HepG2 (cell line): ENCODE measurements around the gene C5orf47. TPM values are rescaled to one million over a fixed set of nuclear protein-coding genes. Genes with fewer than 3 reads are reported as not detected.
A peak's percentile ranks its signal among the peaks of the same experiment; 100 is the strongest.

Source experiments
- ATAD3A ChIP-seq: sonication (generic); formaldehyde crosslinking; IDR thresholded peaks from 2 replicates; pipeline ENCODE4 v1.4.0; 2020; ENCODE audit warnings: missing genetic modification reagents
- HNF4G ChIP-seq, 2 experiments: sonication (generic) in 1 of 2; formaldehyde crosslinking in 1 of 2; IDR thresholded peaks; 2 replicates each; pipeline versions ENCODE4 v1.4.0 to v1.6.1; 2011 to 2020; ENCODE audit warnings: borderline replicate concordance in 2 of 2, low read depth in 2 of 2, mild to moderate bottlenecking in 2 of 2, low read length in 1 of 2, missing genetic modification reagents in 1 of 2, moderate library complexity in 1 of 2
- HNRNPL ChIP-seq: fragments of 200-400 bp; formaldehyde crosslinking; IDR thresholded peaks from 2 replicates; pipeline ENCODE4 v1.6.1; 2017; ENCODE audit warnings: mild to moderate bottlenecking, low read depth, low read length
- JUNB ChIP-seq: sonication (generic); formaldehyde crosslinking; IDR thresholded peaks from 2 replicates; pipeline ENCODE4 v1.8.0; 2022; ENCODE audit warnings: missing genetic modification reagents, mild to moderate bottlenecking, borderline replicate concordance
- NR2F2 ChIP-seq: IDR thresholded peaks from 2 replicates; pipeline ENCODE4 v1.6.1; 2012; ENCODE audit warnings: low read depth, inconsistent platforms, borderline replicate concordance
- PPARG ChIP-seq: conservative IDR thresholded peaks from 2 replicates; pipeline ENCODE4 v1.6.1; 2016; ENCODE audit warnings: missing biosample characterization, missing genetic modification reagents
- ZBTB38 ChIP-seq: sonication (generic); formaldehyde crosslinking; IDR thresholded peaks from 2 replicates; pipeline ENCODE4 v1.5.1; 2020; ENCODE audit warnings: mild to moderate bottlenecking, missing genetic modification reagents
- ZNF124 ChIP-seq: sonication (generic); formaldehyde crosslinking; IDR thresholded peaks from 2 replicates; pipeline ENCODE4 v1.4.0; 2020; ENCODE audit warnings: missing genetic modification reagents
- ZNF333 ChIP-seq: sonication (generic); formaldehyde crosslinking; IDR thresholded peaks from 2 replicates; pipeline ENCODE4 v1.4.0; 2020; ENCODE audit warnings: mild to moderate bottlenecking, missing genetic modification reagents, borderline replicate concordance
- ZNF543 ChIP-seq: sonication (generic); formaldehyde crosslinking; IDR thresholded peaks from 2 replicates; pipeline ENCODE4 v1.4.0; 2020; ENCODE audit warnings: mild to moderate bottlenecking, missing genetic modification reagents
- ZNF749 ChIP-seq: sonication (generic); formaldehyde crosslinking; IDR thresholded peaks from 2 replicates; pipeline ENCODE4 v1.8.0; 2022; ENCODE audit warnings: mild to moderate bottlenecking, missing genetic modification reagents, moderate library complexity, borderline replicate concordance
- ZNF83 ChIP-seq: sonication (generic); formaldehyde crosslinking; IDR thresholded peaks from 2 replicates; pipeline ENCODE4 v1.4.0; 2020; ENCODE audit warnings: missing genetic modification reagents, mild to moderate bottlenecking, borderline replicate concordance
- polyA plus RNA-seq, 8 experiments: library from polyadenylated mRNA; depleted of rRNA in 3 of 8; stranded (reverse) in 7 of 8; unstranded in 1 of 8; fragments of >200 nt; fragmentation: Illumina TruSeq in 4 of 8; extraction: Trizol in 4 of 8; gene quantifications; 2 replicates each; pipeline versions ENCODE4 v1.2.1 to v1.2.3, GENCODE V29; 2011 to 2016; ENCODE audit warnings: low read depth in 4 of 8, missing spikeins in 1 of 8, mixed read lengths in 1 of 8; ENCODE audit not compliant: insufficient read depth in 1 of 8
- total RNA-seq, 5 experiments: library from RNA; depleted of rRNA; stranded (reverse); fragments of >200 nt; fragmentation: Illumina TruSeq; extraction: Trizol; gene quantifications; 2 replicates each; pipeline ENCODE4 v1.2.3, GENCODE V29; 2016; ENCODE audit warnings: low read depth in 1 of 5
- TF ChIP-seq, protein P1 (sequence below): sonication (generic); formaldehyde crosslinking; IDR thresholded peaks from 2 replicates; pipeline ENCODE4 v1.8.1; 2023; ENCODE audit warnings: mild to moderate bottlenecking, inconsistent platforms, moderate library complexity, missing genetic modification reagents, borderline replicate concordance
- TF ChIP-seq, protein P2 (sequence below): sonication (generic); formaldehyde crosslinking; IDR thresholded peaks from 2 replicates; pipeline ENCODE4 v1.4.0; 2020; ENCODE audit warnings: mild to moderate bottlenecking, missing genetic modification reagents, borderline replicate concordance
- TF ChIP-seq, protein P3 (sequence below): sonication (generic); formaldehyde crosslinking; IDR thresholded peaks from 2 replicates; pipeline ENCODE4 v1.4.0; 2020; ENCODE audit warnings: missing genetic modification reagents, mild to moderate bottlenecking, borderline replicate concordance
- TF ChIP-seq, protein P4 (sequence below): sonication (generic); formaldehyde crosslinking; IDR thresholded peaks from 2 replicates; pipeline ENCODE4 v1.4.0; 2020; ENCODE audit warnings: missing genetic modification reagents, mild to moderate bottlenecking, borderline replicate concordance
- TF ChIP-seq, protein P5 (sequence below): IDR thresholded peaks from 2 replicates; pipeline ENCODE4 v1.6.1; 2016; ENCODE audit warnings: missing genetic modification reagents, missing compliant biosample characterization

C5orf47 gene
- total and polyA plus RNA-seq, 2 of the 13 experiments (the other 11 are each of a cell fraction or from before 2014, with no cell fraction given): not detected

DNA sequence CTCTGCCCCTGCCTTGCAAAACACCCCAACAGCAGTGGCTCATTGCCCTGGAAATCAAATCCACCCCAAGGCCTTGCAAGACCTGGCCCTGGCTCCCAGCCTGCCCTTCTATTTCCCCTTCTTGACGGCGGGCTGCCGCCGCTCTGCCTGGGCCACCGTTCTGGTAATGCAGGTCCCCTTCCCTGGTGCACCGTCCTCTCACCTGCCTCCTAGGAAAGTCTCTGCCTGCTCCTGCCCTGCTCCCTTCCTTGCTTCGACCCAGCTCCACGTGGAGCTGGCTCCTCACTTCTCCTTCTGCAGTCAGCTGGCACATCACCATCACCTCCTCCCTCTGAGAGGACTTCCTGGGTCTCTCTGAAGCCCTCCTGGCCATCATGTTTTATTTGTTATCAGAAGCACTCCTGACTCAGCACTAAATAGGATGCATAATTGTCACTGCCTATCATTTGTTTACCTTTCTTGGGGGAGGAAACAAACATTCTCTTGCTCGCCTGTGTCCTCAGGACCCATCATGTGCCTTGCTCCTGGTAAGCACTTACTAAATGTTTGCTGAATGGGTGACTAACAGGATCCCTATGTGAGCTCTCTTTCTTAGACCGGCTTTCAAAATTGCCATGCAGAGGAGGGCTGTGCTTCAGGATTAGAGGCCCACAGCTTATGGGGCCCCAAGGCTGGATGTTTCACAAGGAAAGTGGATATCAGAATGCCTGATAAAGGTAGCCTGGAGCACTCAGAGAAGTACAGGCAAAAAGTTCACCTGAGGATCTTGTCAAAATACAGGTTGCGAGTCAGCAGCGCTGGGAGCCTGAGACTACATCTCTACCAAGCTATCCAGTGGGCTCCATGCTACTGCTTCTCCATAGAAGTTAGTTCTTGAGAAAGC is 19.6 kb upstream of the C5orf47 start (continued):
- TF ChIP-seq, protein P1, sequence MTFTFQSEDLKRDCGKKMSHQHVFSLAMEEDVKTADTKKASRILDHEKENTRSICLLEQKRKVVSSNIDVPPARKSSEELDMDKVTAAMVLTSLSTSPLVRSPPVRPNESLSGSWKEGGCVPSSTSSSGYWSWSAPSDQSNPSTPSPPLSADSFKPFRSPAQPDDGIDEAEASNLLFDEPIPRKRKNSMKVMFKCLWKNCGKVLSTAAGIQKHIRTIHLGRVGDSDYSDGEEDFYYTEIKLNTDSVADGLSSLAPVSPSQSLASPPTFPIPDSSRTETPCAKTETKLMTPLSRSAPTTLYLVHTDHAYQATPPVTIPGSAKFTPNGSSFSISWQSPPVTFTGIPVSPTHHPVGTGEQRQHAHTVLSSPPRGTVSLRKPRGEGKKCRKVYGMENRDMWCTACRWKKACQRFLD (CRISPR knock-in tag): no peak
- no peak for TF ChIP-seq ZNF83 (CRISPR knock-in tag)
- TF ChIP-seq ZNF749 (CRISPR knock-in tag): no peak
- TF ChIP-seq, protein P2, sequence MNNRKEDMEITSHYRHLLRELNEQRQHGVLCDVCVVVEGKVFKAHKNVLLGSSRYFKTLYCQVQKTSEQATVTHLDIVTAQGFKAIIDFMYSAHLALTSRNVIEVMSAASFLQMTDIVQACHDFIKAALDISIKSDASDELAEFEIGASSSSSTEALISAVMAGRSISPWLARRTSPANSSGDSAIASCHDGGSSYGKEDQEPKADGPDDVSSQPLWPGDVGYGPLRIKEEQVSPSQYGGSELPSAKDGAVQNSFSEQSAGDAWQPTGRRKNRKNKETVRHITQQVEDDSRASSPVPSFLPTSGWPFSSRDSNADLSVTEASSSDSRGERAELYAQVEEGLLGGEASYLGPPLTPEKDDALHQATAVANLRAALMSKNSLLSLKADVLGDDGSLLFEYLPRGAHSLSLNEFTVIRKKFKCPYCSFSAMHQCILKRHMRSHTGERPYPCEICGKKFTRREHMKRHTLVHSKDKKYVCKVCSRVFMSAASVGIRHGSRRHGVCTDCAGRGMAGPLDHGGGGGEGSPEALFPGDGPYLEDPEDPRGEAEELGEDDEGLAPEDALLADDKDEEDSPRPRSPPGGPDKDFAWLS: no peak
- TF ChIP-seq JUNB (CRISPR knock-in tag): peak; percentile 86; the same call in 1 of the 2 replicates
- TF ChIP-seq, protein P3, sequence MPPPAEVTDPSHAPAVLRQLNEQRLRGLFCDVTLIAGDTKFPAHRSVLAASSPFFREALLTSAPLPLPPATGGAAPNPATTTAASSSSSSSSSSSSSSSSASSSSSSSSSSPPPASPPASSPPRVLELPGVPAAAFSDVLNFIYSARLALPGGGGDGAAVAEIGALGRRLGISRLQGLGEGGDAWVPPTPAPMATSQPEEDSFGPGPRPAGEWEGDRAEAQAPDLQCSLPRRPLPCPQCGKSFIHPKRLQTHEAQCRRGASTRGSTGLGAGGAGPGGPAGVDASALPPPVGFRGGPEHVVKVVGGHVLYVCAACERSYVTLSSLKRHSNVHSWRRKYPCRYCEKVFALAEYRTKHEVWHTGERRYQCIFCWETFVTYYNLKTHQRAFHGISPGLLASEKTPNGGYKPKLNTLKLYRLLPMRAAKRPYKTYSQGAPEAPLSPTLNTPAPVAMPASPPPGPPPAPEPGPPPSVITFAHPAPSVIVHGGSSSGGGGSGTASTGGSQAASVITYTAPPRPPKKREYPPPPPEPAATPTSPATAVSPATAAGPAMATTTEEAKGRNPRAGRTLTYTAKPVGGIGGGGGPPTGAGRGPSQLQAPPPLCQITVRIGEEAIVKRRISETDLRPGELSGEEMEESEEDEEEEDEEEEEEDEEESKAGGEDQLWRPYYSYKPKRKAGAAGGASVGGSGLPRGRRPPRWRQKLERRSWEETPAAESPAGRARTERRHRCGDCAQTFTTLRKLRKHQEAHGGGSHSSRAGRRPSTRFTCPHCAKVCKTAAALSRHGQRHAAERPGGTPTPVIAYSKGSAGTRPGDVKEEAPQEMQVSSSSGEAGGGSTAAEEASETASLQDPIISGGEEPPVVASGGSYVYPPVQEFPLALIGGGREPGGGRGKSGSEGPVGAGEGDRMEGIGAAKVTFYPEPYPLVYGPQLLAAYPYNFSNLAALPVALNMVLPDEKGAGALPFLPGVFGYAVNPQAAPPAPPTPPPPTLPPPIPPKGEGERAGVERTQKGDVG (CRISPR knock-in tag): 0 out of 2 replicates have a peak, but pooled peaks have one; percentile 51
- no peak for TF ChIP-seq HNF4G (IDR thresholded peaks at IDR 0.05; ENCODE audit: borderline replicate concordance, low read depth, low read length)
- peak; percentile 71 for TF ChIP-seq HNF4G (CRISPR knock-in tag; IDR thresholded peaks at IDR 0.05; ENCODE audit: borderline replicate concordance, low read depth)
- TF ChIP-seq NR2F2: no peak
- TF ChIP-seq, protein P4, sequence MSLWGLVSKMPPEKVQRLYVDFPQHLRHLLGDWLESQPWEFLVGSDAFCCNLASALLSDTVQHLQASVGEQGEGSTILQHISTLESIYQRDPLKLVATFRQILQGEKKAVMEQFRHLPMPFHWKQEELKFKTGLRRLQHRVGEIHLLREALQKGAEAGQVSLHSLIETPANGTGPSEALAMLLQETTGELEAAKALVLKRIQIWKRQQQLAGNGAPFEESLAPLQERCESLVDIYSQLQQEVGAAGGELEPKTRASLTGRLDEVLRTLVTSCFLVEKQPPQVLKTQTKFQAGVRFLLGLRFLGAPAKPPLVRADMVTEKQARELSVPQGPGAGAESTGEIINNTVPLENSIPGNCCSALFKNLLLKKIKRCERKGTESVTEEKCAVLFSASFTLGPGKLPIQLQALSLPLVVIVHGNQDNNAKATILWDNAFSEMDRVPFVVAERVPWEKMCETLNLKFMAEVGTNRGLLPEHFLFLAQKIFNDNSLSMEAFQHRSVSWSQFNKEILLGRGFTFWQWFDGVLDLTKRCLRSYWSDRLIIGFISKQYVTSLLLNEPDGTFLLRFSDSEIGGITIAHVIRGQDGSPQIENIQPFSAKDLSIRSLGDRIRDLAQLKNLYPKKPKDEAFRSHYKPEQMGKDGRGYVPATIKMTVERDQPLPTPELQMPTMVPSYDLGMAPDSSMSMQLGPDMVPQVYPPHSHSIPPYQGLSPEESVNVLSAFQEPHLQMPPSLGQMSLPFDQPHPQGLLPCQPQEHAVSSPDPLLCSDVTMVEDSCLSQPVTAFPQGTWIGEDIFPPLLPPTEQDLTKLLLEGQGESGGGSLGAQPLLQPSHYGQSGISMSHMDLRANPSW: 0 out of 2 replicates have a peak, but pooled peaks have one; percentile 36
- TF ChIP-seq ZNF124 (CRISPR knock-in tag): no peak
- TF ChIP-seq PPARG: peak; percentile 77
- no peak for TF ChIP-seq ATAD3A (CRISPR knock-in tag)
- TF ChIP-seq, protein P5, sequence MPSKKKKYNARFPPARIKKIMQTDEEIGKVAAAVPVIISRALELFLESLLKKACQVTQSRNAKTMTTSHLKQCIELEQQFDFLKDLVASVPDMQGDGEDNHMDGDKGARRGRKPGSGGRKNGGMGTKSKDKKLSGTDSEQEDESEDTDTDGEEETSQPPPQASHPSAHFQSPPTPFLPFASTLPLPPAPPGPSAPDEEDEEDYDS (CRISPR knock-in tag): peak; percentile 62
- no peak for TF ChIP-seq ZNF333
- no peak for TF ChIP-seq ZNF543 (CRISPR knock-in tag)
- no peak for TF ChIP-seq HNRNPL
- TF ChIP-seq ZBTB38: peak; percentile 92
